NB4 (cell line): Measurements from ENCODE around the gene STARD3.

Source experiments
- CTCF ChIP-seq: IDR thresholded peaks from one replicate; pipeline ENCODE4 v1.5.1; 2012; ENCODE audit warnings: low read depth, low read length
- MYC ChIP-seq: IDR thresholded peaks from 2 replicates; pipeline ENCODE4 v1.6.1; 2011; ENCODE audit warnings: low read depth, low read length
- POLR2A ChIP-seq: IDR thresholded peaks from 2 replicates; pipeline ENCODE4 v1.6.1; 2011; ENCODE audit warnings: mild to moderate bottlenecking; ENCODE audit not compliant: insufficient read length; ENCODE audit errors: extremely low read depth

GRCh38 chr17:39599665-39600231 is 37.2 kb upstream of the STARD3 start:
- TF ChIP-seq MYC (no peak), CTCF (no peak), POLR2A (no peak)
